ENCODE data around the gene HSD17B7.

HSD17B7 gene

GRCh38 chr1:162859191-162859590 is 68.7 kb downstream of the HSD17B7 start:
- no peak for ATAC-seq

GRCh38 chr1:162861101-162861500 is 70.6 kb downstream of the HSD17B7 start, which contains the start of gene CCDC190:
TSS of gene CCDC190 (minus strand) at chr1:162861175. CDS start at chr1:162859646, 1,529 bp downstream.
- no peak for ATAC-seq

DNA sequence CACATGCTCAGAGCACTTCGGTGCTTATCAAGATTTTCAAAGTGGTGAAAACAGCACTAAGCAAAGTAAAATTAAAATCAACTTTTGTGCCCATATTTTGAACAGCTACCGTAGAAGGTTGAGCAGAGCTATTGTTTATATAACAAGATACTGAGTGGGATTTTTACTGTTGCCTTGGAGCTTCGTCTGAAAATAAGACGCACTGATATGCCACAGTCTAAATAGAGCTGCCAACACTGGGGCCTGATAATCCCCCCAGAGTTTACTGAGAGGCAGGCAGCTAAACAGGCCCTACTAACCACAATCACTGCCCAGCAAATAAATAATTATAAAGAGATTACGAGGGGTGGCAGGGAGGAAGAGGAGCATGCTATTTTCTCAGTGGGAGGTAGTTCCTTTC is 71.1 kb downstream of the HSD17B7 start:
- no peak for ATAC-seq

Data from activated CD4-positive, CD25-positive, alpha-beta regulatory T cell treated with anti-CD3 and anti-CD28 coated beads, Interleukin-2, amount 50 U/mL, for 24 hours (primary cell).